Fibroblast of lung (primary cell): Measurements from ENCODE around the gene ANKRD65. TPM values are rescaled to one million over a fixed set of nuclear protein-coding genes. Genes with fewer than 3 reads are reported as not detected.

ENCODE experiments used
- DNase-seq, 2 donors: peaks; one replicate each; pipeline versions ENCODE4 v3.0.0 to v3.0.0-alpha.2; 2010; ENCODE audit warnings: low read depth in 2 of 2
- H2AFZ ChIP-seq: 2 replicates; pipeline ENCODE4 v1.5.1; 2012; ENCODE audit warnings: low read length, control low read depth, inconsistent platforms
- H3K27ac ChIP-seq: 2 replicates; pipeline ENCODE4 v1.5.1; 2011; ENCODE audit warnings: low read length, control low read depth; ENCODE audit not compliant: insufficient read depth
- H3K27me3 ChIP-seq: 2 replicates; pipeline ENCODE4 v1.5.1; 2011; ENCODE audit warnings: mild to moderate bottlenecking, low read length; ENCODE audit not compliant: control insufficient read depth, insufficient read depth
- H3K36me3 ChIP-seq: 2 replicates; pipeline ENCODE4 v1.5.1; 2011; ENCODE audit warnings: low read length; ENCODE audit not compliant: control insufficient read depth, insufficient read depth
- H3K4me1 ChIP-seq: 2 replicates; pipeline ENCODE4 v1.5.1; 2011; ENCODE audit warnings: low read length; ENCODE audit not compliant: control insufficient read depth, insufficient read depth; ENCODE audit errors: extremely low read depth
- H3K4me2 ChIP-seq: 2 replicates; pipeline ENCODE4 v1.5.1; 2011; ENCODE audit warnings: low read length, control low read depth; ENCODE audit not compliant: insufficient read depth; ENCODE audit errors: extremely low read depth
- H3K4me3 ChIP-seq, 4 experiments: fragments of 200-600 bp in 1 of 4; sonication (generic) in 1 of 4; replicated peaks in 1 of 4; 2 replicates each; pipeline ENCODE4 v1.5.1; 2011 to 2016; ENCODE audit warnings: low read length in 4 of 4, low read depth in 3 of 4, mild to moderate bottlenecking in 3 of 4, control low read depth in 2 of 4, inconsistent platforms in 1 of 4, mixed read lengths in 1 of 4; ENCODE audit not compliant: insufficient read depth in 1 of 4; ENCODE audit errors: control extremely low read depth in 1 of 4
- H3K79me2 ChIP-seq: 2 replicates; pipeline ENCODE4 v1.5.1; 2012; ENCODE audit warnings: mild to moderate bottlenecking, low read length, inconsistent platforms; ENCODE audit not compliant: control insufficient read depth, insufficient read depth
- H3K9ac ChIP-seq: 2 replicates; pipeline ENCODE4 v1.5.1; 2011; ENCODE audit warnings: mild to moderate bottlenecking, low read length, control low read depth; ENCODE audit not compliant: insufficient read depth
- H3K9me3 ChIP-seq: 2 replicates; pipeline ENCODE4 v1.5.1; 2012; ENCODE audit warnings: low read depth, low read length; ENCODE audit not compliant: control insufficient read depth, insufficient read depth
- H4K20me1 ChIP-seq: 2 replicates; pipeline ENCODE4 v1.5.1; 2011; ENCODE audit warnings: low read length; ENCODE audit not compliant: control insufficient read depth, insufficient read depth; ENCODE audit errors: extremely low read depth
- CTCF ChIP-seq, 2 donors: IDR thresholded peaks in 1 of 2; conservative IDR thresholded peaks in 1 of 2; 1 replicate in 1 of 2; 2 replicates in 1 of 2; pipeline ENCODE4 v1.5.1; 2011 to 2012; ENCODE audit warnings: low read length in 2 of 2, control low read depth in 1 of 2, inconsistent platforms in 1 of 2, low read depth in 1 of 2, mild to moderate bottlenecking in 1 of 2
- EZH2 ChIP-seq: IDR thresholded peaks from 2 replicates; pipeline ENCODE4 v1.5.1; 2012; ENCODE audit warnings: low read length, control low read depth, mild to moderate bottlenecking; ENCODE audit errors: missing control alignments
- polyA plus RNA-seq, 2 donors: library from polyadenylated mRNA; depleted of rRNA in 1 of 2; stranded (reverse) in 1 of 2; unstranded in 1 of 2; fragments of >200 nt; gene quantifications; 2 replicates each; pipeline ENCODE4 v1.2.1, GENCODE V29; 2011 to 2012; ENCODE audit warnings: missing spikeins in 1 of 2
- total RNA-seq: library from RNA; depleted of rRNA; stranded (reverse); fragments of >200 nt; gene quantifications from 2 replicates; pipeline ENCODE4 v1.2.1, GENCODE V29; 2014

Gene ANKRD65
- total and polyA plus RNA-seq, 2 donors (not counting 1 experiment from before 2014, with no cell fraction given), result 0.84 to 2.0 TPM

DNA sequence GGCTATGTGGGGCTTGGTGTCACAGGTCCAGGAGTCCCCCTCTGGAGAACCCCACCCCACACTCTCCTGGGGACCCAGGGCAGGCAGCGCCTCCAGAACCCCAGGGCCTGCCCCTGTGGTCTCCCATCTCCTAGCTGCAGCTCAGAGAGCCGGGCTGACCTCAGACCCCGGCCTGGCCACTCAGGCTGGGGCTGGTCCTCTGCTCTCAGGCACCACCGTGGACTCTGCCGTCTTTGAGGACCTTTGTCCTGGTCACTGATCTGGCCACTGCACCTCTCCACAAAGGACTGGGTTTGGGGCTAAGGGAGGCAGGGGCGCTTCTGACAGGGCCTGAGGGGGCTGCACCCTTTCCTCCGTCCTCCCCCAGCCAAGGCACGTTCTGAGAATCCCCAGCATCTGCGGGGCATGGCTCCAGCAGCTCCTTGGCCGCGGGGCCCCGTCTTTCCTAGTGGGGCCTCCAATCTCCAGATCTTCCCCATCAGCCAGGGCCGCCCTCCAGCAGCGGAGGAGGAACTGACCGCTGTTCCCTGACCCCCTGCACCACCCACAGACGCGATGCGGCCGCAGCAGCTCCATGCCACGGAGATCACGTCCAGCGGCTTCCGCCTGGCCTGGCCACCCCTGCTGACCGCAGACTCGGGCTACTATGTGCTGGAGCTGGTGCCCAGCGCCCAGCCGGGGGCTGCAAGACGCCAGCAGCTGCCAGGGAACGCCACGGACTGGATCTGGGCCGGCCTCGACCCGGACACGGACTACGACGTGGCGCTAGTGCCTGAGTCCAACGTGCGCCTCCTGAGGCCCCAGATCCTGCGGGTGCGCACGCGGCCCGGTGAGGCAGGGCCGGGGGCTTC lies 17.7 kb upstream of the ANKRD65 start:
- no peak for DNase-seq
- no peak overlapping the region for H3K4me3 ChIP-seq
- peaks cover 11% of the 10 kb centered on the region for H3K4me1 ChIP-seq
- no peak overlapping the region for H3K9ac ChIP-seq
- no peaks in the 10 kb centered on the region for H3K36me3 ChIP-seq
- TF ChIP-seq CTCF (conservative IDR thresholded peaks at IDR 0.05 in 1 of 2, IDR thresholded peaks at IDR 0.05 in 1 of 2; ENCODE audit: low read depth in 1 of 2, low read length in 2 of 2), result no peak
- no peak for TF ChIP-seq EZH2
- H3K9me3 ChIP-seq, result no peaks in the 10 kb centered on the region
- no peak overlapping the region for H3K27ac ChIP-seq
- H4K20me1 ChIP-seq, result no peaks in the 10 kb centered on the region
- H3K79me2 ChIP-seq, result no peaks in the 10 kb centered on the region
- no peaks in the 10 kb centered on the region for H3K27me3 ChIP-seq
- H3K4me2 ChIP-seq, result no peak overlapping the region
- no peak overlapping the region for H2AFZ ChIP-seq

DNA sequence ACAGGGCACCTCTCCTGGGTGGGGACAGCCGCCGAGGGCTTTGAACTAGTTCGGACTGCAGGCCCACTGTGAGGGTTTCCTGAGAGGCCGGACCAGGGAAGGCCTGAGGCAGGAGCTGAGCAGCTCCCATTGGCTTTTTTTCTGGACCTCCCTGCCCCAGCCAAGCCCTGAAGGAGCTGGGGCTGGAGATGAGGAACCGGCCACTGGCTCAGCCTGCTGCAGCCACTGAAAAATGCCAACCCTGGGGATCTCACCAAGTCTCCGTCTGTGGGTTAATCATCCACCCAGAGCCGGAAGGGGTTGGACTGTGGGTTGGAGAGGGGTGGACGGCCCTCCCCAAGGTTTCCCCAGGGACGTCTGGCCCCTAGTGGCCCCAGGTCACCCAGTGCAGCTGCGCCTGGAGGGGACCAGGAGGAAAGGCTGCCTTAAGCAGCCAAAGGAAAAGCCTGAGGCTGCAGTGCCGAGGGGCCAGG lies 16.9 kb upstream of the ANKRD65 start:
- Histone ChIP-seq H3K36me3 (no peaks in the 10 kb centered on the region), H3K79me2 (no peaks in the 10 kb centered on the region), H3K4me3 (no peak overlapping the region), H3K9ac (no peak overlapping the region), H4K20me1 (no peaks in the 10 kb centered on the region), H3K27me3 (no peaks in the 10 kb centered on the region), H3K4me2 (no peak overlapping the region), H2AFZ (no peak overlapping the region), H3K4me1 (peaks cover 15% of the 10 kb centered on the region), H3K9me3 (no peaks in the 10 kb centered on the region), H3K27ac (no peak overlapping the region)
- DNase-seq, result peak in 1 of 2 donors; percentile 20
- TF ChIP-seq EZH2 (no peak), CTCF (conservative IDR thresholded peaks at IDR 0.05 in 1 of 2, IDR thresholded peaks at IDR 0.05 in 1 of 2; ENCODE audit: low read depth in 1 of 2, low read length in 2 of 2) (no peak)

DNA sequence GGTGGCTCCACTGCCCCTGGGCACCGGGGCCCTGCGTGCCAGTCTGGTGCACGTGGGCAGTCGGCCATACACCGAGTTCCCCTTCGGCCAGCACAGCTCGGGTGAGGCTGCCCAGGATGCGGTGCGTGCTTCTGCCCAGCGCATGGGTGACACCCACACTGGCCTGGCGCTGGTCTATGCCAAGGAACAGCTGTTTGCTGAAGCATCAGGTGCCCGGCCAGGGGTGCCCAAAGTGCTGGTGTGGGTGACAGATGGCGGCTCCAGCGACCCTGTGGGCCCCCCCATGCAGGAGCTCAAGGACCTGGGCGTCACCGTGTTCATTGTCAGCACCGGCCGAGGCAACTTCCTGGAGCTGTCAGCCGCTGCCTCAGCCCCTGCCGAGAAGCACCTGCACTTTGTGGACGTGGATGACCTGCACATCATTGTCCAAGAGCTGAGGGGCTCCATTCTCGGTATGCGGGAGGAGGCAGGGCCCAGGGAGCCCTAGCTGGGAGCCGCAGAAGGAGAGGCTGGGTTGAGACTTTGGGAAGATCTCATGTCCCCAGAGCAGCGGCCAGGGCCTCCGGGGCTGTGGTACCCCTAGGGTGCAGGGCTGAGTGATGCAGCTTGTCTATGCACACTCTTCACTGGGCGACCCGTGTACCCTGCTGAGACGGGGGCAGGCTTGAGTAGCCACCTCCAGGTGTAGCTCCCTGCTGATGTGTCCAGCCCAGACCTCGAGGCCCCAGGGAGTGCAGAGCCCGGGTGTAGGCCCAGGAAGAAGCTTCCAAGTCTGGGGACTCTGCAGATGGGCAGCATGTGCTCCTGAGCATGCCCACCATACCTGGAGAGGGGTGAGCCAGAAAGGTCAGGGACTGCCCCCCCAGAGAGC lies 16.2 kb upstream of the ANKRD65 start:
- H3K4me3 ChIP-seq, result no peak overlapping the region
- H3K27me3 ChIP-seq, result no peaks in the 10 kb centered on the region
- H3K4me1 ChIP-seq, result peaks cover 15% of the 10 kb centered on the region
- H3K4me2 ChIP-seq, result no peak overlapping the region
- no peak overlapping the region for H3K9ac ChIP-seq
- H2AFZ ChIP-seq, result no peak overlapping the region
- H3K27ac ChIP-seq, result no peak overlapping the region
- no peaks in the 10 kb centered on the region for H3K36me3 ChIP-seq
- no peak for DNase-seq
- H4K20me1 ChIP-seq, result no peaks in the 10 kb centered on the region
- H3K9me3 ChIP-seq, result no peaks in the 10 kb centered on the region
- TF ChIP-seq EZH2, result no peak
- no peak for TF ChIP-seq CTCF (conservative IDR thresholded peaks at IDR 0.05 in 1 of 2, IDR thresholded peaks at IDR 0.05 in 1 of 2; ENCODE audit: low read depth in 1 of 2, low read length in 2 of 2)
- no peaks in the 10 kb centered on the region for H3K79me2 ChIP-seq
